Measurements from ENCODE around the gene TCERG1.

The TCERG1 gene

GRCh38 chr5:146494656-146495055, 47.5 kb downstream of the TCERG1 start:
- H3K4me1 ChIP-seq (ENCODE audit: control insufficient read depth, insufficient read depth, low read length), result no peaks in the 10 kb centered on the region
- no peak overlapping the region for H3K4me3 ChIP-seq (ENCODE audit: low read length)
- no peak overlapping the region for H3K4me2 ChIP-seq (ENCODE audit: low read length)
- H3K9ac ChIP-seq (ENCODE audit: low read depth, low read length), result no peak overlapping the region
- H3K9me3 ChIP-seq (replicated peaks; ENCODE audit: low read length), result no peaks in the 10 kb centered on the region
- peaks cover 24% of the 10 kb centered on the region for H3K36me3 ChIP-seq (ENCODE audit: insufficient read depth, low read length)
- H3K27me3 ChIP-seq (ENCODE audit: control insufficient read depth, insufficient read depth, low read length), result no peaks in the 10 kb centered on the region

GRCh38 chr5:146499680-146500079, 52.5 kb downstream of the TCERG1 start:
- Histone ChIP-seq H3K4me2 (ENCODE audit: low read length) (no peak overlapping the region), H3K9ac (ENCODE audit: low read depth, low read length) (no peak overlapping the region), H3K36me3 (ENCODE audit: insufficient read depth, low read length) (peaks cover 43% of the 10 kb centered on the region), H3K4me3 (ENCODE audit: low read length) (no peak overlapping the region), H3K4me1 (ENCODE audit: control insufficient read depth, insufficient read depth, low read length) (no peaks in the 10 kb centered on the region), H3K9me3 (replicated peaks; ENCODE audit: low read length) (no peaks in the 10 kb centered on the region), H3K27me3 (ENCODE audit: control insufficient read depth, insufficient read depth, low read length) (no peaks in the 10 kb centered on the region)

GRCh38 chr5:146507428-146507827, 60.3 kb downstream of the TCERG1 start:
- Histone ChIP-seq H3K4me2 (ENCODE audit: low read length) (no peak overlapping the region), H3K36me3 (ENCODE audit: insufficient read depth, low read length) (peaks cover 76% of the 10 kb centered on the region), H3K9ac (ENCODE audit: low read depth, low read length) (no peak overlapping the region), H3K27me3 (ENCODE audit: control insufficient read depth, insufficient read depth, low read length) (no peaks in the 10 kb centered on the region), H3K4me3 (ENCODE audit: low read length) (no peak overlapping the region), H3K9me3 (replicated peaks; ENCODE audit: low read length) (no peaks in the 10 kb centered on the region), H3K4me1 (ENCODE audit: control insufficient read depth, insufficient read depth, low read length) (no peaks in the 10 kb centered on the region)

- Histone ChIP-seq H3K4me1 (ENCODE audit: control insufficient read depth, insufficient read depth, low read length) (no peaks in the 10 kb centered on the region), H3K36me3 (ENCODE audit: insufficient read depth, low read length) (peaks cover 69% of the 10 kb centered on the region), H3K4me3 (ENCODE audit: low read length) (no peak overlapping the region), H3K27me3 (ENCODE audit: control insufficient read depth, insufficient read depth, low read length) (no peaks in the 10 kb centered on the region), H3K4me2 (ENCODE audit: low read length) (no peak overlapping the region), H3K9ac (ENCODE audit: low read depth, low read length) (no peak overlapping the region), H3K9me3 (replicated peaks; ENCODE audit: low read length) (no peaks in the 10 kb centered on the region)
Observed at GRCh38 chr5:146510559-146511125, 63.5 kb downstream of the TCERG1 start.

- Histone ChIP-seq H3K4me1 (ENCODE audit: control insufficient read depth, insufficient read depth, low read length) (no peaks in the 10 kb centered on the region), H3K9me3 (replicated peaks; ENCODE audit: low read length) (no peaks in the 10 kb centered on the region), H3K4me3 (ENCODE audit: low read length) (no peak overlapping the region), H3K4me2 (ENCODE audit: low read length) (no peak overlapping the region), H3K9ac (ENCODE audit: low read depth, low read length) (no peak overlapping the region), H3K36me3 (ENCODE audit: insufficient read depth, low read length) (peaks cover 43% of the 10 kb centered on the region), H3K27me3 (ENCODE audit: control insufficient read depth, insufficient read depth, low read length) (no peaks in the 10 kb centered on the region)
Observed at GRCh38 chr5:146513462-146513861, 66.3 kb downstream of the TCERG1 start.

GRCh38 chr5:146514575-146514974, 67.4 kb downstream of the TCERG1 start:
- Histone ChIP-seq H3K9me3 (replicated peaks; ENCODE audit: low read length) (no peaks in the 10 kb centered on the region), H3K27me3 (ENCODE audit: control insufficient read depth, insufficient read depth, low read length) (no peaks in the 10 kb centered on the region), H3K4me3 (ENCODE audit: low read length) (no peak overlapping the region), H3K9ac (ENCODE audit: low read depth, low read length) (no peak overlapping the region), H3K36me3 (ENCODE audit: insufficient read depth, low read length) (peaks cover 32% of the 10 kb centered on the region), H3K4me1 (ENCODE audit: control insufficient read depth, insufficient read depth, low read length) (no peaks in the 10 kb centered on the region), H3K4me2 (ENCODE audit: low read length) (no peak overlapping the region)

- Histone ChIP-seq H3K9me3 (replicated peaks; ENCODE audit: low read length) (no peaks in the 10 kb centered on the region), H3K4me2 (ENCODE audit: low read length) (no peak overlapping the region), H3K4me1 (ENCODE audit: control insufficient read depth, insufficient read depth, low read length) (no peaks in the 10 kb centered on the region), H3K27me3 (ENCODE audit: control insufficient read depth, insufficient read depth, low read length) (no peaks in the 10 kb centered on the region), H3K4me3 (ENCODE audit: low read length) (no peak overlapping the region), H3K9ac (ENCODE audit: low read depth, low read length) (no peak overlapping the region), H3K36me3 (ENCODE audit: insufficient read depth, low read length) (peaks cover 22% of the 10 kb centered on the region)
Observed at GRCh38 chr5:146515473-146516150, 68.5 kb downstream of the TCERG1 start.

- Histone ChIP-seq H3K4me1 (ENCODE audit: control insufficient read depth, insufficient read depth, low read length) (no peaks in the 10 kb centered on the region), H3K4me3 (ENCODE audit: low read length) (no peak within 1 kb of the TSS), H3K9ac (ENCODE audit: low read depth, low read length) (no peak within 1 kb of the TSS), H3K36me3 (ENCODE audit: insufficient read depth, low read length) (peaks cover 17% of the 10 kb centered on the region), H3K27me3 (ENCODE audit: control insufficient read depth, insufficient read depth, low read length) (no peaks in the 10 kb centered on the region), H3K9me3 (replicated peaks; ENCODE audit: low read length) (no peaks in the 10 kb centered on the region), H3K4me2 (ENCODE audit: low read length) (no peak within 1 kb of the TSS)
Observed at GRCh38 chr5:146516151-146516475, 69.0 kb downstream of the TCERG1 start, which contains the start of gene GPR151. Gene GPR151, minus strand, starts transcription at chr5:146516190. Its CDS starts 77 bp downstream, at chr5:146516113.

- Histone ChIP-seq H3K36me3 (ENCODE audit: insufficient read depth, low read length) (peaks cover 4% of the 10 kb centered on the region), H3K9ac (ENCODE audit: low read depth, low read length) (no peak overlapping the region), H3K4me1 (ENCODE audit: control insufficient read depth, insufficient read depth, low read length) (no peaks in the 10 kb centered on the region), H3K4me3 (ENCODE audit: low read length) (no peak overlapping the region), H3K27me3 (ENCODE audit: control insufficient read depth, insufficient read depth, low read length) (no peaks in the 10 kb centered on the region), H3K9me3 (replicated peaks; ENCODE audit: low read length) (no peaks in the 10 kb centered on the region), H3K4me2 (ENCODE audit: low read length) (no peak overlapping the region)
Observed at GRCh38 chr5:146519554-146519953, 72.4 kb downstream of the TCERG1 start.

- Histone ChIP-seq H3K4me1 (ENCODE audit: control insufficient read depth, insufficient read depth, low read length) (no peaks in the 10 kb centered on the region), H3K4me2 (ENCODE audit: low read length) (no peak overlapping the region), H3K36me3 (ENCODE audit: insufficient read depth, low read length) (no peaks in the 10 kb centered on the region), H3K4me3 (ENCODE audit: low read length) (no peak overlapping the region), H3K27me3 (ENCODE audit: control insufficient read depth, insufficient read depth, low read length) (no peaks in the 10 kb centered on the region), H3K9me3 (replicated peaks; ENCODE audit: low read length) (no peaks in the 10 kb centered on the region), H3K9ac (ENCODE audit: low read depth, low read length) (no peak overlapping the region)
Observed at GRCh38 chr5:146520731-146521130, 73.6 kb downstream of the TCERG1 start.

GRCh38 chr5:146521403-146522106, 74.4 kb downstream of the TCERG1 start:
- no peaks in the 10 kb centered on the region for H3K9me3 ChIP-seq (replicated peaks; ENCODE audit: low read length)
- no peak overlapping the region for H3K4me2 ChIP-seq (ENCODE audit: low read length)
- no peaks in the 10 kb centered on the region for H3K36me3 ChIP-seq (ENCODE audit: insufficient read depth, low read length)
- no peak overlapping the region for H3K9ac ChIP-seq (ENCODE audit: low read depth, low read length)
- H3K4me1 ChIP-seq (ENCODE audit: control insufficient read depth, insufficient read depth, low read length), result no peaks in the 10 kb centered on the region
- H3K27me3 ChIP-seq (ENCODE audit: control insufficient read depth, insufficient read depth, low read length), result no peaks in the 10 kb centered on the region
- H3K4me3 ChIP-seq (ENCODE audit: low read length), result no peak overlapping the region

- Histone ChIP-seq H3K9ac (ENCODE audit: low read depth, low read length) (no peak overlapping the region), H3K4me1 (ENCODE audit: control insufficient read depth, insufficient read depth, low read length) (no peaks in the 10 kb centered on the region), H3K4me3 (ENCODE audit: low read length) (no peak overlapping the region), H3K27me3 (ENCODE audit: control insufficient read depth, insufficient read depth, low read length) (no peaks in the 10 kb centered on the region), H3K36me3 (ENCODE audit: insufficient read depth, low read length) (no peaks in the 10 kb centered on the region), H3K9me3 (replicated peaks; ENCODE audit: low read length) (no peaks in the 10 kb centered on the region), H3K4me2 (ENCODE audit: low read length) (no peak overlapping the region)
Observed at GRCh38 chr5:146523698-146524097, 76.6 kb downstream of the TCERG1 start.
